Occipital lobe (tissue), 2 donors: ENCODE data around the gene RPTOR. TPM values are rescaled to one million over a fixed set of nuclear protein-coding genes. Genes with fewer than 3 reads are reported as not detected.

Experiments used
- DNase-seq: peaks from one replicate; lab custom pipeline; 2025; lab: John Stamatoyannopoulos, UW
- total RNA-seq: library from RNA; depleted of rRNA; stranded (reverse); fragments of >200 nt; gene quantifications from one replicate; pipeline ENCODE4 v1.2.3, GENCODE V29; 2014

Gene RPTOR
- total RNA-seq, 1 donor from 2014 or later = 14.2 TPM

DNA sequence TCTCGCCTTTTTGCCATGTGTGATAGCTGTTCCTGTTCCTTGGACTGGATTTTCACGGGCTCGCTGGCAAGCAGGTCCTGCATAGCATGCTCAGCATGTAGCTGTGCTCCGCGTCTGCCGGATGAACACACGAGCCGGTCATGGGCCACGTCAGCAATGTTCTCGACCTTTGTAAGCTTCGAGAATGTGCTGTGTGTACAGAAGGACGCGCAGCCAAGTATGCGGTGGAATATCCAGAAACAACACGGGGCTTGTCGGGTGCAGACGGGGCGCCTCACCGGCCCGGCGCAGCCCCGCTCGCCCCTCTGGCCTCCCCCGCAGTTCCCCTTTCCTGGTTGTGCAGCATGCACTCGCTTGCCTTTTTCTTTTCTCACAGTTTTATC lies 42.2 kb downstream of the RPTOR start:
- DNase-seq = no peak

GRCh38 chr17:80588702-80589383 lies 44.2 kb downstream of the RPTOR start:
- DNase-seq = no peak

GRCh38 chr17:80591788-80592187 lies 47.1 kb downstream of the RPTOR start:
- no peak for DNase-seq

DNA sequence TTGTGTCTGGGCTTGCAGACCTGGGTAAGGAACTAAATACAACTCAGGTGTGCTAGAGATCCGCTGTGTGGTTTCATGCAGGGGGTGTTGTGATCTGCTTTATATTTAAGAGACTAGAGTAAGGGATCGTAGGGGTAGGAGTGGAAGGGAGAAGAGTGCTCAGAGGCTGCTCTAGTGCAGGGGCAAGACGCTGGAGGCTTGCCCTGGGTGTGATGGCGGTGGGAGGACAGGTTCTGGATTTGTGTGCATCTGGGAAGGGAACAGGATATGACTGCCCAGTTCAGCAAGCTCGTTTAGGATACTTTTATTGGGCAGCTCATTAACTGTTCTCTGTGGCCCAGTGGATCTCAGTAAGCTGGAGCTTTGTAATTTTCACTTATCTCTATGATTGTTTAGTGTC lies 47.6 kb downstream of the RPTOR start:
- DNase-seq = no peak

GRCh38 chr17:80593181-80593580 lies 48.5 kb downstream of the RPTOR start:
- no peak for DNase-seq

GRCh38 chr17:80594431-80595269 lies 50.0 kb downstream of the RPTOR start:
- no peak for DNase-seq

DNA sequence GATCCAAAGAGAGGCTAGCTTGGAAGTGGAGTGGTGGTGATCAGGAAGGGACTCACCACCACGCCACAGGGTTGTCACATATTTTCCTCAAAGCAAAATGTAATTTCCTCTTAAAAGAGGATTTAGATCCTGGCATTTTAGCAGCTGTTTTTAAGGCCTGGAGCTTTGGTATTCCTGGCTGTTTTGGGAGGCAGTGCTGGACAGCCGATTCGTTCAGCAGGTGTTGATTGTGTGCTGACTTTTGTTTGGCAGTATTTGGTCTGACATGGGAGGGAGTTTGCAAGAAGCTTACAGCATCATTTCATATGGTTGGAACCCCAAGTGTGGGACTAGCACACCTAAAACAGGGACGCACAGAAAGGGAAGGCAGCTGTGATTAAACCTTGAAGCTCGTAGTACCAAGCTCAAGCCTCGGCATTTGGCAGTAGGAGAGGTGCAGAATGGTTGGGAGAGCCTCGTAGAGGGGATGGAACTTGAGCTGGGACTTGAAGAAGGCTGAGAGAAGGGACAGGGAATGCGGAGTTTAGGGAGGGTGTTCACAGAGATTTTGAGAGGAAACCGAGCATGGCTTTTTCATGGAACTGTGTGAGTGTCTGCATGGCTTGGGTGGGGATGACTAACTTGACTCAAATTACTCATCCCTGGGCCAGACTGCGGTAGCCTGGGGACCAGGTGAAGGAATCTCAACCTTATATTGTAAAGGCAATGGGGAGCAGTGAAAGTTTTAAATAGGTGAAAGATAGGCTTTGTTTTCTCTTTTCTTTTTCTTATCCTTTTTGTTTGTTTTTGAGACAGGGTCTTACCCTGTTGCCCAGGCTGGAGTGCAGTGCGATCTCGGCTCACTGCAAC lies 52.3 kb downstream of the RPTOR start:
- DNase-seq = no peak

- no peak for DNase-seq
Observed at GRCh38 chr17:80598813-80599545, 54.3 kb downstream of the RPTOR start.

DNA sequence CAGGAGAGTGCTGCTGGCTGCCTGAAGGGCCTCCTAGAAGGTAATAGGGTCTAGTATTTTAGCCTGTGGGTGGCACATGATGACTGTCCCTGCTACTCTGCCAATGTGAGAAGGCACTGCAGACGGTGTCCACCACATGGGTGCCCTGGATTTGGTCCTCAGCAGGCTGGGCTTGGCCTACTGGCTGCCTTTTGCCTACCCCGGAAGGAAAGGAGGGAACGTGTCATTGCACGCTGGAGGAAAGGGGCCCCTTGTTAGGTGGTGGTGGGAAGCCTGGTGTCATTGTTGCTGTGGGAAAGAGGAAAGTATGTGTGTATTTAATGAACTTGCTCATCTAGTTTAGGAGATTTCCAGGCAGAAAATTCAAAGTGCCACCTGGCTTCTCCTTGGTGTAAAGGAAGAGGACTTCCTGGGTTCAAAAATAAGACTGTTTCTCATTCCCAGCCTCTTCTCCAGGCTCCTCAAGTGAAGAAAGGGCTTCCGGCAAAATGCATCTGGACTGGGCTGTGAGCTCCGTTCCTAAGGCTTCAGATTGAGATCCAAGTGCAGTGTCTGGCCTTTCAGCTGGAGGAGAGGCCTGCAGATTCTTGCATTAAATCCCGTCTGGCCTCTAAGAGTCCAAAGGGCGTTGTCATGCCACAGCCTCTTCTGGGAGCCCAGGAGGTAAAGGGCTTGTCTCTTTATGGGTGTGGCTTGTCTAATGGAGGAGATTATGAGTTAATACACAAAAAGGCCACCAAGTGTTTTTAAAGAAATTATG lies 55.1 kb downstream of the RPTOR start:
- DNase-seq = no peak

GRCh38 chr17:80601146-80601545 lies 56.5 kb downstream of the RPTOR start:
- no peak for DNase-seq

DNA sequence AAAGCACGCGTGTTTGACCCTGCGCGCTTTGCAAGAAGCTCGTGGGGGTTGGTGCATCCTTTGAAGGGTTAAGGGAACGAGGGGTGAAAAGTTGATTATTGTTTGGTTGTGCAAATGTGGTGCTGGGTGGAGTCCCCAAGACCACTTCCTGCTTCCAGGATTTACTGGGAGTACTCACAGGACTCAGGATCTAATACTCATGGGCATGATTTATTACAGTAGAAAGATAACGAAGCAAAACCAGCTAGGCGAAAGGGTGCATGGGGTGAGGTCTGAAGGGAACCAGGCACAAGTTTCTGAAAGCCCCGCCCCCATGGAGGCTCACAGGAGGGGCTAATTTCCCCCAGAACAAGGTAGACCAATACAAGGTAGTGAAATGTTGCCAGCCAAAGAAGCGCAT lies 58.8 kb downstream of the RPTOR start:
- DNase-seq = no peak

GRCh38 chr17:80604009-80604669 lies 59.5 kb downstream of the RPTOR start:
- DNase-seq = no peak

- no peak for DNase-seq
Observed at GRCh38 chr17:80604670-80605010, 60.0 kb downstream of the RPTOR start.

DNA sequence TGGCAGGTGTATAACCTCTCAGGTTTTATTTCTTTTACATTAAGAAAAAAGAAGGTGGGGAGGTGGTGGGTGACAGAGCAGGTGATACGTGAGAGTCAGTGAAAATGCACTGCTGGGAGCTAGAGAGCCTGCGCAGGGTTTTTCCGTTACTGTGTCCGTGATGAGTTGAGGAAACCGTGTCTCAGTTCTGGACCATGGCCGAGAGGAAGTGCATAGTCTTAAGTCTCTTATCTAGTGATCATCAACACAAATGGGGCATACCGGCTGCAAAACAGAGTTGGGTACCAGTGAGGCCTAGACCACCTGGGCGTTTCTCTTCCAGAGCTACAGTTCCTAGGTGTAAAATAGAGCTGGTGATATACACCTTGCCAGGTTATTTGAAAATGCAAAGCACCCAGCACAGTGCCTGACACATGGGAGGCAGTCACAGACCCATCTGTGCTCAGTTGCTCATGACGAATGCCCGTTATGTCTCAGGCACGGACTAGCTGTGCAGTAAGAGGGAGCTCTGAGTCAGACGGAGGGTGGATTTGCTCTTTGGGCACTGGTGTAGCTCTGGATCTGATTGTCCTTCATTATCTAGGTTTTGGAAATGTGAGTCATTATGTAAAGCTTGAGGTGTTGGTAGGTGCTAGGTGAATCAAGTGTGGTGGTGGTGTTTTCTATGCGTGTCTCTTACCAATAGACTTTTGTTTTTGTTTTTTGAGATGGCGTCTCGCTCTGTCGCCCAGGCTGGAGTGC lies 60.9 kb downstream of the RPTOR start:
- no peak for DNase-seq

DNA sequence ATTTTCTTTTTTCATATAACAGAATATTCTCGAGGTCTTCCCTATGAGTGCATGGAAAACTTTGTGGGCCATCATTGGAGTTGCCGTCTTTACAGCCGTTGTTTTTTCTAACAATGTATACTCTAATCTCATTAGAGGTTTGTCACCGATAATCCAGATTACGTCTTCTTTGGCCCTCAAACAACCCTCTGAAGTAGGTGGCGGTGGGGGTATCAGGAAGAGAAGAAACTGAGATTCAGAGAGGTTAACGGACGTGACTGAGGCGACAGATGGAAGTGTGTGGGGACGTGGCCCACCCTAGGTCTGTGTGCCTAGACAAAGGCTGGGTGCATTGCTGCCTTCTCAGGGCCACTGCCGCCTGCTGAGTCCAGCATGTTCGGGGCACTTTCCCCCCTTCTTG lies 63.7 kb downstream of the RPTOR start:
- DNase-seq = no peak

GRCh38 chr17:80609757-80610156 lies 65.1 kb downstream of the RPTOR start:
- no peak for DNase-seq

GRCh38 chr17:80611816-80612215 lies 67.2 kb downstream of the RPTOR start:
- no peak for DNase-seq

GRCh38 chr17:80612997-80613731 lies 68.5 kb downstream of the RPTOR start:
- DNase-seq = no peak

- no peak for DNase-seq
Observed at GRCh38 chr17:80613732-80614071, 69.1 kb downstream of the RPTOR start.
